Measurements from ENCODE around the gene CAPN7.

CAPN7 gene

GRCh38 chr3:15256861-15257341 is 50.9 kb downstream of the CAPN7 start:
- no peak for DNase-seq (ENCODE audit: low spot score)
- TF ChIP-seq, protein P1, sequence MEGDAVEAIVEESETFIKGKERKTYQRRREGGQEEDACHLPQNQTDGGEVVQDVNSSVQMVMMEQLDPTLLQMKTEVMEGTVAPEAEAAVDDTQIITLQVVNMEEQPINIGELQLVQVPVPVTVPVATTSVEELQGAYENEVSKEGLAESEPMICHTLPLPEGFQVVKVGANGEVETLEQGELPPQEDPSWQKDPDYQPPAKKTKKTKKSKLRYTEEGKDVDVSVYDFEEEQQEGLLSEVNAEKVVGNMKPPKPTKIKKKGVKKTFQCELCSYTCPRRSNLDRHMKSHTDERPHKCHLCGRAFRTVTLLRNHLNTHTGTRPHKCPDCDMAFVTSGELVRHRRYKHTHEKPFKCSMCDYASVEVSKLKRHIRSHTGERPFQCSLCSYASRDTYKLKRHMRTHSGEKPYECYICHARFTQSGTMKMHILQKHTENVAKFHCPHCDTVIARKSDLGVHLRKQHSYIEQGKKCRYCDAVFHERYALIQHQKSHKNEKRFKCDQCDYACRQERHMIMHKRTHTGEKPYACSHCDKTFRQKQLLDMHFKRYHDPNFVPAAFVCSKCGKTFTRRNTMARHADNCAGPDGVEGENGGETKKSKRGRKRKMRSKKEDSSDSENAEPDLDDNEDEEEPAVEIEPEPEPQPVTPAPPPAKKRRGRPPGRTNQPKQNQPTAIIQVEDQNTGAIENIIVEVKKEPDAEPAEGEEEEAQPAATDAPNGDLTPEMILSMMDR (IDR thresholded peaks at IDR 0.05; ENCODE audit: extremely low read depth, insufficient read depth, missing control alignments) = no peak
- in situ Hi-C loops (cut with MboI; ENCODE audit: low pct_unique_long_range_greater_than_20kb, low sequenced_read_pairs, unreplicated experiment) = loop anchor here (25.0 kb wide), 1 partner anchor 305 kb away; no protein-coding TSS in a partner anchor

DNA sequence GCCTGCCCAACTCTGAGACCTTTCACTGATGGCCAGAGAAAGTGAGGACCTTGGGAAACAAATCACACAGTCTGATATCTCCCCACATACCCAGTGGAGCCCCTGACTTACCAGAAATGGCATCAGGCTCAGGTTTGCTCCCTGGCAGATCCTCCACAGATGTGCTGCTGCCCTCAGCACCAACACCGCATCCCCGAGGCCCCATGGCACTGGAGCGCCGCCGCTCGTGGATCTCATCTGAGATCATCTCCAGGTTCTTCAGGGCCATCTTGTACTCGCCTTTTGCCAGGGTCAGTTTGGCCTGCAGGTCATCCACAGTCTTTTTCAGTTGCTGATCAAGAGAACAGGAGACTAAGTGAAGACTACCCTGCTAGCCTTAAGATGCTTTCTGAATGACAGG is 52.7 kb downstream of the CAPN7 start:
- in situ Hi-C loops (cut with MboI; ENCODE audit: low pct_unique_long_range_greater_than_20kb, low sequenced_read_pairs, unreplicated experiment) = loop anchor here (25.0 kb wide), 1 partner anchor 304 kb away; no protein-coding TSS in a partner anchor
- TF ChIP-seq, protein P1 (IDR thresholded peaks at IDR 0.05; ENCODE audit: extremely low read depth, insufficient read depth, missing control alignments) = no peak
- DNase-seq (ENCODE audit: low spot score) = no peak

DNA sequence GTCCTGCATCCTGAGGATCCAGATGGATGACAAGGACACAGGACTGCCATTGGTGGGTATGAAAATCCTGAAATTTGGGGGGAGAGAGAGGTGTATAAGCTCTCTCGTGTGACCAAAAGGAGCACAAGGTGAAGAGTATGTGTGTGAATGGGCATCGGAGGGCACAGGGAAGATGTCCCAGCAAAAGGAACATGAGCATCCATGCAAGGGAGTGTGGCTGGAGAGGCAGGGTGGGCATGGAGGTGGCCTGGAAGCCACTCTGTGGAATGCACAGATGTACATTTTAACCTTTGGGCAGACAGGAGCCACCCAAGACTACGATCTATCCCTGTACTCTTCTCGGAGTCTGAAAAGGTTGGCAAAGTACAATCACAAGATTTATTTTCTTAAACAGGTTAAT is 54.5 kb downstream of the CAPN7 start:
- in situ Hi-C loops (cut with MboI; ENCODE audit: low pct_unique_long_range_greater_than_20kb, low sequenced_read_pairs, unreplicated experiment) = loop anchor here (25.0 kb wide), 1 partner anchor 302 kb away; no protein-coding TSS in a partner anchor
- TF ChIP-seq, protein P1 (IDR thresholded peaks at IDR 0.05; ENCODE audit: extremely low read depth, insufficient read depth, missing control alignments) = no peak
- DNase-seq (ENCODE audit: low spot score) = no peak

GRCh38 chr3:15261274-15261673 is 55.2 kb downstream of the CAPN7 start:
- TF ChIP-seq, protein P1 (IDR thresholded peaks at IDR 0.05; ENCODE audit: extremely low read depth, insufficient read depth, missing control alignments) = no peak
- in situ Hi-C loops (cut with MboI; ENCODE audit: low pct_unique_long_range_greater_than_20kb, low sequenced_read_pairs, unreplicated experiment) = loop anchor here (25.0 kb wide), 1 partner anchor 301 kb away; no protein-coding TSS in a partner anchor

GRCh38 chr3:15262021-15262420 is 56.0 kb downstream of the CAPN7 start:
- no peak for DNase-seq (ENCODE audit: low spot score)
- TF ChIP-seq, protein P1 (IDR thresholded peaks at IDR 0.05; ENCODE audit: extremely low read depth, insufficient read depth, missing control alignments) = no peak
- in situ Hi-C loops (cut with MboI; ENCODE audit: low pct_unique_long_range_greater_than_20kb, low sequenced_read_pairs, unreplicated experiment) = loop anchor here (25.0 kb wide), 1 partner anchor 300 kb away; no protein-coding TSS in a partner anchor

More at GRCh38 chr3:15261274-15261673, 55.2 kb downstream of the CAPN7 start:
- DNase-seq (ENCODE audit: low spot score) = no peak

DNA sequence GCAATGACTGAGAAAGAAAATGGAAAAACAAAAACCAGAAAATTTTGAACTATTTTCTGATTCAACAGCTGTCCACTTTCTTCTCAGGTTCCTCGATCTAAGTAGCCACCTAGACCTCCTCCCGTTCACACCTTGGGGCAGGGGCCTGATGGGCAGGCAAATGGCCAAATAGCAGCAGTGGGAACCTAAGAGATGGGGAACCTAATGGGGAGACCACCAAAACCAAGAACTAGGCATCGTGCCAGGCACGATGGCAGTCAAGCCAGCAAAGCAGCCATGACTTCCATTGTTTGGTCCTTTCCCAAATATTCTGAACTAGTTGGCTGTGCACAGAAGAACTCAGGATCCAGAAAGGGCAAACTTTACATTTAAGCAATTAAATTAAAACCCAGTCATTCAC is 57.1 kb downstream of the CAPN7 start:
- in situ Hi-C loops (cut with MboI; ENCODE audit: low pct_unique_long_range_greater_than_20kb, low sequenced_read_pairs, unreplicated experiment) = loop anchor here (25.0 kb wide), 1 partner anchor 299 kb away; no protein-coding TSS in a partner anchor
- TF ChIP-seq, protein P1 (IDR thresholded peaks at IDR 0.05; ENCODE audit: extremely low read depth, insufficient read depth, missing control alignments) = no peak
- DNase-seq (ENCODE audit: low spot score) = no peak

All from GM13977 (cell line).